HG02840 (cell line): ENCODE results near the gene PRXL2C.
"Not testable (repeated sequence)": the region's sequence is repeated elsewhere in the genome, so short reads cannot be mapped to it uniquely, and the experiment has no call there.

Experiments used
- ATAC-seq: cut with Tn5 transposase; IDR thresholded peaks from one replicate; pipeline ENCODE4 v1.9.1; 2021; ENCODE audit warnings: mild to moderate bottlenecking, moderate library complexity, moderate number of reproducible peaks; ENCODE audit not compliant: unreplicated experiment, low FRiP score

PRXL2C gene

GRCh38 chr9:96614664-96615063 is 40.5 kb downstream of the PRXL2C start:
- not testable (repeated sequence) for ATAC-seq

- ATAC-seq: no peak
Observed at GRCh38 chr9:96612966-96613589, 42.0 kb downstream of the PRXL2C start.

- ATAC-seq: no peak
Observed at GRCh38 chr9:96612105-96612965, 42.8 kb downstream of the PRXL2C start.

- ATAC-seq: no peak
Observed at GRCh38 chr9:96611302-96611701, 43.8 kb downstream of the PRXL2C start.

GRCh38 chr9:96609732-96610131 is 45.4 kb downstream of the PRXL2C start:
- no peak for ATAC-seq

GRCh38 chr9:96607971-96608370 is 47.1 kb downstream of the PRXL2C start:
- no peak for ATAC-seq

GRCh38 chr9:96605328-96605727 is 49.8 kb downstream of the PRXL2C start:
- ATAC-seq: no peak

GRCh38 chr9:96604004-96604319 is 51.2 kb downstream of the PRXL2C start:
- no peak for ATAC-seq

GRCh38 chr9:96603305-96604003 is 51.7 kb downstream of the PRXL2C start:
- ATAC-seq: no peak

GRCh38 chr9:96599298-96599697 is 55.8 kb downstream of the PRXL2C start:
- ATAC-seq: no peak

GRCh38 chr9:96596601-96597111 is 58.5 kb downstream of the PRXL2C start:
- ATAC-seq: no peak
